NCI-H774 (cell line): Measurements from ENCODE around the gene GART.

Experiments used
- DNase-seq: peaks from one replicate; lab custom pipeline; 2025; lab: John Stamatoyannopoulos, UW

Gene GART

DNA sequence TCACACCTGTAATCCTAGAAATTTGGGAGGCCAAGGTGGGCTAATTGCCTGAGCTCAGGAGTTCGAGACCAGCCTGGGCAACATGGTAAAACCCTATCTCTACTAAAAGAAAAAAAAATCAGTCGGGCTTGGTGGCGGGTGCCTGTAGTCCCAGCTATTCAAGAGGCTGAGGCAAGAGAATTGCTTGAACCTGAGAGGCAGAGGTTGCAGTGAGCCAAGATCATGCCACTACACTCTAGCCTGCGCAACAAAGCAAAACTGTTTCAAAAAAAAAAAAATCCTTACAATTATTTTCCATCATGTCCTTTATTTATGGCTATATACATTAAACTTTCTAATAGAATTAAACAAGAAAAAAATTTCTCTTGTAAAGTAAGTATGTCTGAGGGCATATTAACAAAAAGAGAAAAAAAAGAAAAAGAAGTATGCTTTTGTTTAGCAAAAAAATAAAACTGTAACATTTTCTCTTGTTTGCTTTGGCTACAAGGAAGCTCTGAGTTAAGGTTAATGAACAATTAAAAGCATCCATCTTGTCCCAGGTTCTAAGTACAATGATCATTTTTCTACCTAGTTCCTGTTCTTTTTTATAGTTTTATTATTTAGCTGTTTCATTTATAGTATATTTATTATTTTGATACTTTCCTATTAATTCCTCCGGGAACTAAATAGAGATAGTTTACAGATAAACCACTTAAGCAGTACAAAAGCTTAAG lies 80.2 kb downstream of the GART start:
- no peak for DNase-seq

DNA sequence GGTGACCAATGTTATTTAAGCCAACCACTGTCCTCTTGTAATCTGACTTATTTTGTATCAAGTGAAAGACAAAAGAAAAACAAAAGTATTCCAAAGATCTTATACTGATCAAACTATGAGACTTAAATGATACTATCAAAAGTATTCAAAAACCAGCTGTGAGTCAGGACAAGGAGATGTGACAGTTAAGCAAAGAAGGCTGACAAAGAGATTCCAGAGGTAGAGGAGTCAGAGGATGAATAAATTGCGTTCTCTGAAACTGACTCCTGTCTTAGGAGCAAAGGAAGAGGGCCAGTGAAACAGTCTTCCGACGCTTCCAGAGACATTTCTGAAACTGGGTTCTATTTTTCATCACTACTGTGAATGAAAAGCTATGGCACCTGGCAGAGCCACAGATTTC lies 83.1 kb downstream of the GART start:
- DNase-seq = no peak

- no peak for DNase-seq
Measured at GRCh38 chr21:33455686-33456446, 86.1 kb downstream of the GART start.
